ENCODE measurements around the gene ARHGEF28. TPM values are rescaled to one million over a fixed set of nuclear protein-coding genes. Genes with fewer than 3 reads are reported as not detected.

Gene ARHGEF28
- total RNA-seq, 2 experiments from 2014 or later, result not detected

- CTCF ChIA-PET, result interaction anchor here (0.5 to 1.2 kb wide), 2 partner anchors 9 to 743 kb away, joined by 3 read pairs; no protein-coding TSS in a partner anchor
- Mint-ChIP-seq H3K36me3 (ENCODE audit: low read depth) (no peaks in the 10 kb centered on the region), H3K27me3 (peaks cover 28% of the 10 kb centered on the region), H3K9me3 (no peaks in the 10 kb centered on the region), H3K27ac (no peak overlapping the region), H3K4me1 (peaks cover 6% of the 10 kb centered on the region), H3K4me3 (no peak overlapping the region)
- DNase-seq, result no peak
- POLR2A ChIA-PET, result no interaction called here
Measured at GRCh38 chr5:73901455-73901854, 275.5 kb downstream of the ARHGEF28 start.

GRCh38 chr5:73902327-73903051, 276.5 kb downstream of the ARHGEF28 start:
- POLR2A ChIA-PET, result no interaction called here
- no peak overlapping the region for H3K27ac Mint-ChIP-seq
- H3K4me3 Mint-ChIP-seq, result no peak overlapping the region
- no peaks in the 10 kb centered on the region for H3K36me3 Mint-ChIP-seq (ENCODE audit: low read depth)
- peaks cover 28% of the 10 kb centered on the region for H3K27me3 Mint-ChIP-seq
- no peaks in the 10 kb centered on the region for H3K9me3 Mint-ChIP-seq
- peaks cover 6% of the 10 kb centered on the region for H3K4me1 Mint-ChIP-seq
- DNase-seq, result peak; percentile 36
- CTCF ChIA-PET, result interaction anchor here (0.9 to 1.2 kb wide), 3 partner anchors 739 to 752 kb away, joined by 3 to 4 read pairs (median 3); no protein-coding TSS in a partner anchor

- ChIA-PET CTCF (interaction anchor here (1.1 kb wide), 1 partner anchor 738 kb away, joined by 3 read pairs; no protein-coding TSS in a partner anchor), POLR2A (no interaction called here)
- H3K27ac Mint-ChIP-seq, result no peak overlapping the region
- H3K27me3 Mint-ChIP-seq, result peaks cover 27% of the 10 kb centered on the region
- H3K36me3 Mint-ChIP-seq (ENCODE audit: low read depth), result no peaks in the 10 kb centered on the region
- peaks cover 6% of the 10 kb centered on the region for H3K4me1 Mint-ChIP-seq
- H3K9me3 Mint-ChIP-seq, result no peaks in the 10 kb centered on the region
- H3K4me3 Mint-ChIP-seq, result no peak overlapping the region
- no peak for DNase-seq
Measured at GRCh38 chr5:73903169-73903568, 277.2 kb downstream of the ARHGEF28 start.

- no peak for DNase-seq
- Mint-ChIP-seq H3K27ac (no peak overlapping the region), H3K9me3 (no peaks in the 10 kb centered on the region), H3K4me3 (no peak overlapping the region), H3K27me3 (peaks cover 17% of the 10 kb centered on the region), H3K36me3 (ENCODE audit: low read depth) (no peaks in the 10 kb centered on the region), H3K4me1 (no peaks in the 10 kb centered on the region)
- POLR2A ChIA-PET, result no interaction called here
- CTCF ChIA-PET, result no interaction called here
Measured at GRCh38 chr5:73906277-73906676, 280.3 kb downstream of the ARHGEF28 start.

GRCh38 chr5:73907164-73907563, 281.2 kb downstream of the ARHGEF28 start:
- Mint-ChIP-seq H3K9me3 (no peaks in the 10 kb centered on the region), H3K36me3 (ENCODE audit: low read depth) (no peaks in the 10 kb centered on the region), H3K27ac (no peak overlapping the region), H3K27me3 (peaks cover 19% of the 10 kb centered on the region), H3K4me3 (no peak overlapping the region), H3K4me1 (no peaks in the 10 kb centered on the region)
- no peak for DNase-seq
- ChIA-PET CTCF (interaction anchor here (0.9 kb wide), 1 partner anchor 13 kb away, joined by 3 read pairs; no protein-coding TSS in a partner anchor), POLR2A (no interaction called here)

- Mint-ChIP-seq H3K4me3 (no peak overlapping the region), H3K27me3 (peaks cover 19% of the 10 kb centered on the region), H3K36me3 (ENCODE audit: low read depth) (no peaks in the 10 kb centered on the region), H3K4me1 (no peaks in the 10 kb centered on the region), H3K9me3 (no peaks in the 10 kb centered on the region), H3K27ac (no peak overlapping the region)
- DNase-seq, result no peak
- POLR2A ChIA-PET, result no interaction called here
- CTCF ChIA-PET, result no interaction called here
Measured at GRCh38 chr5:73908395-73908794, 282.4 kb downstream of the ARHGEF28 start.

- H3K36me3 Mint-ChIP-seq (ENCODE audit: low read depth), result no peaks in the 10 kb centered on the region
- H3K4me3 Mint-ChIP-seq, result no peak overlapping the region
- ChIA-PET POLR2A (no interaction called here), CTCF (no interaction called here)
- peaks cover 17% of the 10 kb centered on the region for H3K27me3 Mint-ChIP-seq
- H3K4me1 Mint-ChIP-seq, result no peaks in the 10 kb centered on the region
- DNase-seq, result no peak
- no peak overlapping the region for H3K27ac Mint-ChIP-seq
- no peaks in the 10 kb centered on the region for H3K9me3 Mint-ChIP-seq
Measured at GRCh38 chr5:73908846-73909245, 282.9 kb downstream of the ARHGEF28 start.

GRCh38 chr5:73909474-73909873, 283.5 kb downstream of the ARHGEF28 start:
- peaks cover 16% of the 10 kb centered on the region for H3K27me3 Mint-ChIP-seq
- H3K4me1 Mint-ChIP-seq, result no peaks in the 10 kb centered on the region
- POLR2A ChIA-PET, result no interaction called here
- H3K36me3 Mint-ChIP-seq (ENCODE audit: low read depth), result no peaks in the 10 kb centered on the region
- H3K4me3 Mint-ChIP-seq, result no peak overlapping the region
- CTCF ChIA-PET, result no interaction called here
- H3K9me3 Mint-ChIP-seq, result no peaks in the 10 kb centered on the region
- H3K27ac Mint-ChIP-seq, result no peak overlapping the region
- DNase-seq, result no peak

- peaks cover 10% of the 10 kb centered on the region for H3K27me3 Mint-ChIP-seq
- no peaks in the 10 kb centered on the region for H3K4me1 Mint-ChIP-seq
- POLR2A ChIA-PET, result no interaction called here
- no peaks in the 10 kb centered on the region for H3K36me3 Mint-ChIP-seq (ENCODE audit: low read depth)
- H3K4me3 Mint-ChIP-seq, result no peak overlapping the region
- CTCF ChIA-PET, result interaction anchor here (0.6 kb wide), 1 partner anchor 301 kb away, joined by 3 read pairs; no protein-coding TSS in a partner anchor
- no peaks in the 10 kb centered on the region for H3K9me3 Mint-ChIP-seq
- no peak overlapping the region for H3K27ac Mint-ChIP-seq
- DNase-seq, result no peak
Measured at GRCh38 chr5:73911761-73912393, 285.9 kb downstream of the ARHGEF28 start.

- POLR2A ChIA-PET, result no interaction called here
- no peaks in the 10 kb centered on the region for H3K4me1 Mint-ChIP-seq
- no peaks in the 10 kb centered on the region for H3K9me3 Mint-ChIP-seq
- no peak overlapping the region for H3K27ac Mint-ChIP-seq
- peaks cover 7% of the 10 kb centered on the region for H3K27me3 Mint-ChIP-seq
- no peak overlapping the region for H3K4me3 Mint-ChIP-seq
- DNase-seq, result no peak
- no peaks in the 10 kb centered on the region for H3K36me3 Mint-ChIP-seq (ENCODE audit: low read depth)
- CTCF ChIA-PET, result no interaction called here
Measured at GRCh38 chr5:73912821-73913271, 286.9 kb downstream of the ARHGEF28 start.

- no peak overlapping the region for H3K4me3 Mint-ChIP-seq
- no peaks in the 10 kb centered on the region for H3K9me3 Mint-ChIP-seq
- no peaks in the 10 kb centered on the region for H3K36me3 Mint-ChIP-seq (ENCODE audit: low read depth)
- H3K27me3 Mint-ChIP-seq, result peaks cover 5% of the 10 kb centered on the region
- H3K27ac Mint-ChIP-seq, result no peak overlapping the region
- ChIA-PET POLR2A (no interaction called here), CTCF (interaction anchor here (0.5 to 0.6 kb wide), 2 partner anchors 184 to 1543 kb away, joined by 3 read pairs; no protein-coding TSS in a partner anchor)
- H3K4me1 Mint-ChIP-seq, result no peaks in the 10 kb centered on the region
- DNase-seq, result no peak
Measured at GRCh38 chr5:73913971-73914370, 288.0 kb downstream of the ARHGEF28 start.

- ChIA-PET CTCF (no interaction called here), POLR2A (no interaction called here)
- no peak overlapping the region for H3K4me3 Mint-ChIP-seq
- no peak overlapping the region for H3K27ac Mint-ChIP-seq
- no peaks in the 10 kb centered on the region for H3K4me1 Mint-ChIP-seq
- no peaks in the 10 kb centered on the region for H3K36me3 Mint-ChIP-seq (ENCODE audit: low read depth)
- H3K9me3 Mint-ChIP-seq, result no peaks in the 10 kb centered on the region
- DNase-seq, result no peak
- H3K27me3 Mint-ChIP-seq, result peaks cover 5% of the 10 kb centered on the region
Measured at GRCh38 chr5:73915345-73915744, 289.3 kb downstream of the ARHGEF28 start.

- ChIA-PET CTCF (interaction anchor here (1.0 kb wide), 1 partner anchor 9 kb away, joined by 3 read pairs; no protein-coding TSS in a partner anchor), POLR2A (no interaction called here)
- H3K4me3 Mint-ChIP-seq, result no peak overlapping the region
- no peaks in the 10 kb centered on the region for H3K4me1 Mint-ChIP-seq
- H3K36me3 Mint-ChIP-seq (ENCODE audit: low read depth), result no peaks in the 10 kb centered on the region
- H3K27me3 Mint-ChIP-seq, result peaks cover 12% of the 10 kb centered on the region
- no peaks in the 10 kb centered on the region for H3K9me3 Mint-ChIP-seq
- no peak for DNase-seq
- no peak overlapping the region for H3K27ac Mint-ChIP-seq
Measured at GRCh38 chr5:73917433-73917832, 291.4 kb downstream of the ARHGEF28 start.

Data from activated CD4-positive, alpha-beta T cell treated with anti-CD3 and anti-CD28 coated beads, Interleukin-2, amount 10 ng/mL, durations not matched to agents 7 days and 5 days (primary cell).